OCI-LY7 (cell line): ENCODE measurements around the gene RAB11FIP4.

Experiments used
- EZH2phosphoT487 ChIP-seq: fragments of 200-600 bp; sonication (generic); IDR thresholded peaks from 2 replicates; pipeline ENCODE4 v1.6.1; 2018; ENCODE audit warnings: low read depth, borderline replicate concordance, mild to moderate bottlenecking, mixed run types, antibody characterized with exemption, low read length, moderate library complexity, mixed read lengths
- TF ChIP-seq, protein P1 (sequence below): fragments of 200-600 bp; sonication (generic); conservative IDR thresholded peaks from 2 replicates; pipeline ENCODE4 v1.5.1; 2014; ENCODE audit warnings: mild to moderate bottlenecking, antibody characterized with exemption, low read length, moderate library complexity, mixed read lengths

DNA sequence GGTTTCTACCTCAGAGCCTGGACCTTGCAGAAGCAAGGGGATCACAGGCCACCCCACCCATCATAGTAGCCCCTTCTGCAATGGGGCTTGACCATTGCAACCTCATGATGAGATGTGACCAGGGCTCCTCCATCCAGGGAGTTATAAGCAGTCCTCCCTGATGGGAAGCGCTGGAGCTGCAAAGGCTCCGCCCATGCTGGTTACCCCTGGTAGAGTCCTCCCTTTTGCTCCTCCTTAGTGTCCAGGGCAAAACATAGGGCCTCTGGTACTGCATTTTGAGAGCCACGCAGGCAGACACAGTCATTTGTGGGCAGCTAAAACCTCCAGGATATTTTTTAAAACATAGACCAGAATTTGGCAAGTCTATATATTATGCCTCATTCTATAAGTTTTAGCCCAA, 161.1 kb downstream of the RAB11FIP4 start:
- TF ChIP-seq, protein P1, sequence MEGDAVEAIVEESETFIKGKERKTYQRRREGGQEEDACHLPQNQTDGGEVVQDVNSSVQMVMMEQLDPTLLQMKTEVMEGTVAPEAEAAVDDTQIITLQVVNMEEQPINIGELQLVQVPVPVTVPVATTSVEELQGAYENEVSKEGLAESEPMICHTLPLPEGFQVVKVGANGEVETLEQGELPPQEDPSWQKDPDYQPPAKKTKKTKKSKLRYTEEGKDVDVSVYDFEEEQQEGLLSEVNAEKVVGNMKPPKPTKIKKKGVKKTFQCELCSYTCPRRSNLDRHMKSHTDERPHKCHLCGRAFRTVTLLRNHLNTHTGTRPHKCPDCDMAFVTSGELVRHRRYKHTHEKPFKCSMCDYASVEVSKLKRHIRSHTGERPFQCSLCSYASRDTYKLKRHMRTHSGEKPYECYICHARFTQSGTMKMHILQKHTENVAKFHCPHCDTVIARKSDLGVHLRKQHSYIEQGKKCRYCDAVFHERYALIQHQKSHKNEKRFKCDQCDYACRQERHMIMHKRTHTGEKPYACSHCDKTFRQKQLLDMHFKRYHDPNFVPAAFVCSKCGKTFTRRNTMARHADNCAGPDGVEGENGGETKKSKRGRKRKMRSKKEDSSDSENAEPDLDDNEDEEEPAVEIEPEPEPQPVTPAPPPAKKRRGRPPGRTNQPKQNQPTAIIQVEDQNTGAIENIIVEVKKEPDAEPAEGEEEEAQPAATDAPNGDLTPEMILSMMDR: no peak
- no peak for TF ChIP-seq EZH2phosphoT487
